Measurements from ENCODE around the gene KRT13.

- TF ChIP-seq CTCF (conservative IDR thresholded peaks at IDR 0.05) (no peak), EZH2 (IDR thresholded peaks at IDR 0.05; ENCODE audit: low read depth) (no peak)
Observed at GRCh38 chr17:41489531-41489930, 15.9 kb downstream of the KRT13 start, which contains the start of gene KRT36.
